Right cardiac atrium (tissue), 5 donors: ENCODE data around the gene RESF1. TPM values are rescaled to one million over a fixed set of nuclear protein-coding genes. Genes with fewer than 3 reads are reported as not detected.

ENCODE experiments used
- ATAC-seq, 2 donors: fragments of 200-7000 bp; cut with Tn5 transposase; one replicate each; pipeline versions ENCODE4 v1.8.0 to v1.9.1; 2020; ENCODE audit warnings: moderate library complexity in 2 of 2, mild to moderate bottlenecking in 1 of 2
- DNase-seq, 3 donors: peaks; one replicate each; pipeline ENCODE4 v3.0.0-alpha.2; 2020
- H3K27ac ChIP-seq: one replicate; pipeline ENCODE4 v1.5.1; 2013; ENCODE audit warnings: mild to moderate bottlenecking, low read length, control low read depth, moderate library complexity
- H3K27me3 ChIP-seq: one replicate; pipeline ENCODE4 v1.6.1; 2013; ENCODE audit not compliant: control insufficient read depth, insufficient read depth
- H3K4me1 ChIP-seq: one replicate; pipeline ENCODE4 v1.6.1; 2013; ENCODE audit warnings: low read length; ENCODE audit not compliant: control insufficient read depth, insufficient read depth
- H3K4me3 ChIP-seq: one replicate; pipeline ENCODE4 v1.5.1; 2013; ENCODE audit warnings: low read length, control low read depth
- H3K9me3 ChIP-seq: one replicate; pipeline ENCODE4 v1.6.1; 2013; ENCODE audit warnings: low read length; ENCODE audit not compliant: control insufficient read depth
- WGBS: extraction: QIAGEN DNeasy Blood & Tissue Kit; methylation state at CpG from one replicate; pipeline ENCODE4 v1.1.7; 2013; 5-methylcytosine and 5-hydroxymethylcytosine counted together
- intact Hi-C, 4 donors: fragments of 100-400 bp; cut with DNase I; formaldehyde crosslinking; loops; one replicate each; pipeline versions ENCODE4 v1.11.0 to v1.14.0; 2022 to 2023
- polyA plus RNA-seq: library from polyadenylated mRNA; stranded (reverse); fragments of 200-250 nt; gene quantifications from one replicate; pipeline ENCODE4 v1.2.3, GENCODE V29; 2013
- total RNA-seq, 4 donors: library from RNA; stranded (reverse); fragmentation: NEBNext Ultra II Directional; extraction: Animal tissue kit (Norgen Biotek cat#: 25700); gene quantifications; one replicate each; pipeline ENCODE4 v1.2.1, GENCODE V29; 2021
- donor health status: healthy with polysubstance abuse.
- donor health status: DM: no; HTN: yes; CAD: no.
- donor health status: DM: no; HTN: no; CAD: no.
- donor health status: DM: no; HTN: yes; CAD: no; lungs with severe emphysema.
- donor health status: DM: yes; HTN: yes; CAD: no.

The RESF1 gene
- total and polyA plus RNA-seq, 5 donors, result 16.8 to 22.4 (median 19.4) TPM

GRCh38 chr12:31991815-31992214 is 32.6 kb downstream of the RESF1 start:
- 96% methylated on average over 2 of the region's 2 CpGs for WGBS
- intact Hi-C loops, result no loop called here
- no peak overlapping the region for H3K4me3 ChIP-seq
- H3K9me3 ChIP-seq, result no peaks in the 10 kb centered on the region
- peaks cover 1% of the 10 kb centered on the region for H3K4me1 ChIP-seq
- H3K27ac ChIP-seq, result no peak overlapping the region
- H3K27me3 ChIP-seq, result no peaks in the 10 kb centered on the region
- DNase-seq (no peak), ATAC-seq (no peak)

- H3K4me1 ChIP-seq, result peaks cover 4% of the 10 kb centered on the region
- WGBS, result 93% methylated on average over 6 of the region's 6 CpGs
- no peaks in the 10 kb centered on the region for H3K9me3 ChIP-seq
- no peaks in the 10 kb centered on the region for H3K27me3 ChIP-seq
- H3K27ac ChIP-seq, result no peak overlapping the region
- intact Hi-C loops, result no loop called here
- H3K4me3 ChIP-seq, result no peak overlapping the region
- no peak for DNase-seq
- no peak for ATAC-seq
Observed at GRCh38 chr12:31999692-32000091, 40.5 kb downstream of the RESF1 start.

- DNase-seq (no peak), ATAC-seq (no peak)
- WGBS, result 89% methylated on average over 7 of the region's 7 CpGs
- H3K4me1 ChIP-seq, result peaks cover 4% of the 10 kb centered on the region
- no peaks in the 10 kb centered on the region for H3K9me3 ChIP-seq
- H3K4me3 ChIP-seq, result no peak overlapping the region
- intact Hi-C loops, result no loop called here
- no peaks in the 10 kb centered on the region for H3K27me3 ChIP-seq
- no peak overlapping the region for H3K27ac ChIP-seq
Observed at GRCh38 chr12:32000373-32001005, 41.3 kb downstream of the RESF1 start.

GRCh38 chr12:32002848-32003493 is 43.8 kb downstream of the RESF1 start:
- peaks cover 4% of the 10 kb centered on the region for H3K4me1 ChIP-seq
- intact Hi-C loops, result no loop called here
- 28% methylated on average over 1 of the region's 1 CpG for WGBS
- no peaks in the 10 kb centered on the region for H3K9me3 ChIP-seq
- H3K4me3 ChIP-seq, result no peak overlapping the region
- peak; percentile 26 to 54 for ATAC-seq
- no peaks in the 10 kb centered on the region for H3K27me3 ChIP-seq
- DNase-seq, result no peak
- no peak overlapping the region for H3K27ac ChIP-seq

GRCh38 chr12:32003654-32004053 is 44.4 kb downstream of the RESF1 start:
- DNase-seq (no peak), ATAC-seq (no peak)
- intact Hi-C loops, result no loop called here
- Histone ChIP-seq H3K4me3 (no peak overlapping the region), H3K4me1 (peaks cover 4% of the 10 kb centered on the region), H3K27ac (no peak overlapping the region), H3K9me3 (no peaks in the 10 kb centered on the region), H3K27me3 (no peaks in the 10 kb centered on the region)
- 95% methylated on average over 1 of the region's 1 CpG for WGBS

- intact Hi-C loops, result no loop called here
- no peak for DNase-seq
- no peaks in the 10 kb centered on the region for H3K9me3 ChIP-seq
- no peak overlapping the region for H3K27ac ChIP-seq
- peaks cover 4% of the 10 kb centered on the region for H3K4me1 ChIP-seq
- ATAC-seq, result no peak
- H3K4me3 ChIP-seq, result no peak overlapping the region
- no peaks in the 10 kb centered on the region for H3K27me3 ChIP-seq
- 45% methylated on average over 11 of the region's 11 CpGs for WGBS
Observed at GRCh38 chr12:32005496-32006125, 46.4 kb downstream of the RESF1 start.

Other genes with a start within 250 kb of the RESF1 start
- gene AMN1, start 230.4 kb upstream of the RESF1 start, total RNA-seq, result 10 to 100 TPM; 10.7 to 13.9 (median 11.6) TPM
- 9.6 TPM for gene AMN1, start 230.4 kb upstream of the RESF1 start, polyA plus RNA-seq
- 10 to 100 TPM in 1 of 4 donors, 1 to 10 TPM in 3; 6.9 to 12.8 (median 9.4) TPM for gene BICD1, start 147.4 kb downstream of the RESF1 start, total RNA-seq
- gene BICD1, start 147.4 kb downstream of the RESF1 start, polyA plus RNA-seq, result 3.1 TPM